ENCODE results near the gene MSRB1. TPM values are rescaled to one million over a fixed set of nuclear protein-coding genes. Genes with fewer than 3 reads are reported as not detected.
A peak's percentile ranks its signal among the peaks of the same experiment; 100 is the strongest.

MSRB1 gene
- total and polyA plus RNA-seq, 2 of the 13 experiments (the other 11 are each of a cell fraction or from before 2014, with no cell fraction given): 32.1 to 75.4 TPM

- TF ChIP-seq, protein P1, sequence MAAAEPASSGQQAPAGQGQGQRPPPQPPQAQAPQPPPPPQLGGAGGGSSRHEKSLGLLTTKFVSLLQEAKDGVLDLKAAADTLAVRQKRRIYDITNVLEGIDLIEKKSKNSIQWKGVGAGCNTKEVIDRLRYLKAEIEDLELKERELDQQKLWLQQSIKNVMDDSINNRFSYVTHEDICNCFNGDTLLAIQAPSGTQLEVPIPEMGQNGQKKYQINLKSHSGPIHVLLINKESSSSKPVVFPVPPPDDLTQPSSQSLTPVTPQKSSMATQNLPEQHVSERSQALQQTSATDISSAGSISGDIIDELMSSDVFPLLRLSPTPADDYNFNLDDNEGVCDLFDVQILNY (CRISPR knock-in tag; conservative IDR thresholded peaks at IDR 0.05): peak; percentile 82; the same call in 1 of the 2 replicates
- TF ChIP-seq SRF (IDR thresholded peaks at IDR 0.05; ENCODE audit: low read depth, low read length) (peak; percentile 91), ELF1 (CRISPR knock-in tag; IDR thresholded peaks at IDR 0.05) (peak; percentile 99), SALL1 (CRISPR knock-in tag; IDR thresholded peaks at IDR 0.05) (peak; percentile 89), DNMT3B (CRISPR knock-in tag; conservative IDR thresholded peaks at IDR 0.05) (peak; percentile 65), PATZ1 (CRISPR knock-in tag; IDR thresholded peaks at IDR 0.05) (peak; percentile 83), HOXA9 (CRISPR knock-in tag; IDR thresholded peaks at IDR 0.05; ENCODE audit: borderline replicate concordance) (peak; percentile 74; the same call in 1 of the 2 replicates), ZFP37 (CRISPR knock-in tag; IDR thresholded peaks at IDR 0.05; ENCODE audit: borderline replicate concordance) (peak; percentile 8; the same call in 1 of the 2 replicates), FOXP1 (IDR thresholded peaks at IDR 0.05) (no peak), FOXP1 (CRISPR knock-in tag; IDR thresholded peaks at IDR 0.05) (no peak), GLI4 (CRISPR knock-in tag; IDR thresholded peaks at IDR 0.05; ENCODE audit: borderline replicate concordance) (0 out of 2 replicates have a peak, but pooled peaks have one; percentile 94), HMGXB3 (CRISPR knock-in tag; IDR thresholded peaks at IDR 0.05; ENCODE audit: borderline replicate concordance) (peak; percentile 99), ZNF510 (CRISPR knock-in tag; IDR thresholded peaks at IDR 0.05; ENCODE audit: low read depth) (0 out of 2 replicates have a peak, but pooled peaks have one; percentile 80), CENPX (CRISPR knock-in tag; IDR thresholded peaks at IDR 0.05) (no peak)
- TF ChIP-seq, protein P2, sequence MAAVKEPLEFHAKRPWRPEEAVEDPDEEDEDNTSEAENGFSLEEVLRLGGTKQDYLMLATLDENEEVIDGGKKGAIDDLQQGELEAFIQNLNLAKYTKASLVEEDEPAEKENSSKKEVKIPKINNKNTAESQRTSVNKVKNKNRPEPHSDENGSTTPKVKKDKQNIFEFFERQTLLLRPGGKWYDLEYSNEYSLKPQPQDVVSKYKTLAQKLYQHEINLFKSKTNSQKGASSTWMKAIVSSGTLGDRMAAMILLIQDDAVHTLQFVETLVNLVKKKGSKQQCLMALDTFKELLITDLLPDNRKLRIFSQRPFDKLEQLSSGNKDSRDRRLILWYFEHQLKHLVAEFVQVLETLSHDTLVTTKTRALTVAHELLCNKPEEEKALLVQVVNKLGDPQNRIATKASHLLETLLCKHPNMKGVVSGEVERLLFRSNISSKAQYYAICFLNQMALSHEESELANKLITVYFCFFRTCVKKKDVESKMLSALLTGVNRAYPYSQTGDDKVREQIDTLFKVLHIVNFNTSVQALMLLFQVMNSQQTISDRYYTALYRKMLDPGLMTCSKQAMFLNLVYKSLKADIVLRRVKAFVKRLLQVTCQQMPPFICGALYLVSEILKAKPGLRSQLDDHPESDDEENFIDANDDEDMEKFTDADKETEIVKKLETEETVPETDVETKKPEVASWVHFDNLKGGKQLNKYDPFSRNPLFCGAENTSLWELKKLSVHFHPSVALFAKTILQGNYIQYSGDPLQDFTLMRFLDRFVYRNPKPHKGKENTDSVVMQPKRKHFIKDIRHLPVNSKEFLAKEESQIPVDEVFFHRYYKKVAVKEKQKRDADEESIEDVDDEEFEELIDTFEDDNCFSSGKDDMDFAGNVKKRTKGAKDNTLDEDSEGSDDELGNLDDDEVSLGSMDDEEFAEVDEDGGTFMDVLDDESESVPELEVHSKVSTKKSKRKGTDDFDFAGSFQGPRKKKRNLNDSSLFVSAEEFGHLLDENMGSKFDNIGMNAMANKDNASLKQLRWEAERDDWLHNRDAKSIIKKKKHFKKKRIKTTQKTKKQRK (IDR thresholded peaks at IDR 0.05; ENCODE audit: low read length): no peak
- TF ChIP-seq, protein P3, sequence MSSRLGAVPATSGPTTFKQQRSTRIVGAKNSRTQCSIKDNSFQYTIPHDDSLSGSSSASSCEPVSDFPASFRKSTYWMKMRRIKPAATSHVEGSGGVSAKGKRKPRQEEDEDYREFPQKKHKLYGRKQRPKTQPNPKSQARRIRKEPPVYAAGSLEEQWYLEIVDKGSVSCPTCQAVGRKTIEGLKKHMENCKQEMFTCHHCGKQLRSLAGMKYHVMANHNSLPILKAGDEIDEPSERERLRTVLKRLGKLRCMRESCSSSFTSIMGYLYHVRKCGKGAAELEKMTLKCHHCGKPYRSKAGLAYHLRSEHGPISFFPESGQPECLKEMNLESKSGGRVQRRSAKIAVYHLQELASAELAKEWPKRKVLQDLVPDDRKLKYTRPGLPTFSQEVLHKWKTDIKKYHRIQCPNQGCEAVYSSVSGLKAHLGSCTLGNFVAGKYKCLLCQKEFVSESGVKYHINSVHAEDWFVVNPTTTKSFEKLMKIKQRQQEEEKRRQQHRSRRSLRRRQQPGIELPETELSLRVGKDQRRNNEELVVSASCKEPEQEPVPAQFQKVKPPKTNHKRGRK (CRISPR knock-in tag; IDR thresholded peaks at IDR 0.05): no peak
These were observed 28.9 kb upstream of the MSRB1 start, which contains the start of gene TBL3 (continued) for GRCh38 chr16:1971796-1972489.

All from HepG2 (cell line).